HG02938 (cell line): Measurements from ENCODE around the gene KIF1C.

ENCODE experiments used
- ATAC-seq: cut with Tn5 transposase; IDR thresholded peaks from one replicate; pipeline ENCODE4 v1.9.1; 2021; ENCODE audit warnings: mild to moderate bottlenecking, moderate library complexity; ENCODE audit not compliant: unreplicated experiment

KIF1C gene

GRCh38 chr17:4968486-4969046 lies 29.2 kb upstream of the KIF1C start:
- no peak for ATAC-seq

GRCh38 chr17:4969047-4969550 lies 28.7 kb upstream of the KIF1C start:
- no peak for ATAC-seq

- no peak for ATAC-seq
These were observed 28.1 kb upstream of the KIF1C start for GRCh38 chr17:4969551-4970173.

- ATAC-seq = no peak
These were observed 27.5 kb upstream of the KIF1C start for GRCh38 chr17:4970273-4970672.

GRCh38 chr17:4971826-4972225 lies 25.9 kb upstream of the KIF1C start:
- no peak for ATAC-seq

- no peak for ATAC-seq
These were observed 25.4 kb upstream of the KIF1C start for GRCh38 chr17:4972322-4972721.

- no peak for ATAC-seq
These were observed 25.0 kb upstream of the KIF1C start for GRCh38 chr17:4972752-4973151.

- no peak for ATAC-seq
These were observed 24.3 kb upstream of the KIF1C start for GRCh38 chr17:4973256-4974114.

GRCh38 chr17:4974115-4974670 lies 23.6 kb upstream of the KIF1C start:
- ATAC-seq = no peak

GRCh38 chr17:4978726-4979125 lies 19.0 kb upstream of the KIF1C start:
- ATAC-seq = no peak

- no peak for ATAC-seq
These were observed 17.0 kb upstream of the KIF1C start for GRCh38 chr17:4980644-4981216.

- ATAC-seq = no peak
These were observed 15.4 kb upstream of the KIF1C start for GRCh38 chr17:4982305-4982704.

- no peak for ATAC-seq
These were observed 11.3 kb upstream of the KIF1C start for GRCh38 chr17:4986403-4986802.

GRCh38 chr17:4986951-4987766 lies 10.6 kb upstream of the KIF1C start, which contains the start of gene CAMTA2:
Gene CAMTA2 (minus strand): TSS chr17:4987675. CDS start chr17:4986222, 1,453 bp downstream.
- peak; percentile 57 for ATAC-seq

GRCh38 chr17:4987767-4988567 lies 9.8 kb upstream of the KIF1C start:
- ATAC-seq = peak; percentile 9

- ATAC-seq = no peak
These were observed 3.6 kb upstream of the KIF1C start for GRCh38 chr17:4994081-4994595.

- ATAC-seq = no peak
These were observed 429 bp downstream of the KIF1C start for GRCh38 chr17:4998027-4998731.

GRCh38 chr17:4998732-4999429 lies 1.1 kb downstream of the KIF1C start:
- no peak for ATAC-seq
